ENCODE measurements around the gene PGC.

Gene PGC

DNA sequence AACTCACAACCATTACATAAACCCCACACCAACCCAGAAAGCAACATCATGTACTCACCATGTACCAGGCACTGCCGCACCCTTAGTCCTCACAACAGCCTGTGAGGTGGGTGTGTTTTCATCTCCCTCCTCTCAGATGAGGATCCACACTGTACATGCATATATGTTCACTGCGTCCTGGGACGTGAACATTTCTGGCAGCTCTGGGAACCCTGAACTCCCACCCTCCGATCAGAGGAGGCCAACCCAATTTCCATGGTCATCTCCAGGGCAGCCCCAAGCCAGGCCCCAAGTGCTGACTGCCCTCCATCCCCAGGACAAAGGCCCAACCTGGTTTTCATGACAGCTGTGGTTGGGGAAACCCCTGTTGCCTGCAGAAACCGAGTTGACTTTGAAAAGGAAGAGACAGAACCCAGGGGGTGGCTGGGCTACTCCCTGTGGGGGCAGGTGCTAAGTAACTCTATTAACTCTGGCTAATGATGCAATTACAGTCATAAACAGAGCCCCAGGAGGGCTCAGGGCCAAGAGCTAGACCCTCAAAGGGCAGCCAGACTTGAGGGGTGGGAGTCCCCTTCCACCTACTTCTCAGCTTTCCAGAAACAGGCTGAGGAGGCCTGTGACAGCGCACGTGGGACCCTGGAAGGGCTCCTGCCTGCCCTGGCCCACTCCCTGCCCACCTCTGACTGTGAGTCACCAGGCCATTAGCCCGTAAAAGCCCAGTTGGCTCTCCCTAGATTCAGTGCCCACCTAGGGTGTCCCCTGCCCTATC is 14.4 kb downstream of the PGC start:
- ChIA-PET CTCF (interaction anchor here (1.2 to 18.9 kb wide), 11 partner anchors 10 to 312 kb away, joined by 3 to 264 read pairs (median 13); partner anchors contain the start of genes PGC and TOMM6), POLR2A (interaction anchor here (0.7 to 3.9 kb wide), 4 partner anchors 11 to 39 kb away, joined by 3 to 39 read pairs (median 30); no protein-coding TSS in a partner anchor)
- no peak for TF ChIP-seq CTCF (IDR thresholded peaks at IDR 0.05; ENCODE audit: control extremely low read depth, extremely low read depth, low read depth, missing control alignments)
- peak; percentile 84 for DNase-seq (ENCODE audit: extremely low spot score)

DNA sequence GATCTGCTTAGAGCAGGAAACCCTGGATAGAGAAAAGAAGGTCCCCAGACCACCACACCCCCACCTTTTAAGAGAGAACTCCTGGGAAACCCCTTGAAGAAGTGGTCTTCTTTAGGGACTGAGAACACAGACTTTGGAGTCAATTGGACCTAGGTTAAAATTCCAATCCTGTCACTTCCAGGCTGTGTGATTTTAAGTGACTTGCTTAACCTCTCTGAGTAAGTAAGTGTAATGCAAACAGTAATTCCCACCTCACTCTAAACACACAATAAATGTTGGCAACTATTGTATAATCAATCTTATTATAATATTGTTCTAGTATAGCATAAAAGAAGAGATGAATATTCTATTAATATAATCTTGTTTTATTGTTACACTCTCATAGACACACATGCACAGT is 15.0 kb downstream of the PGC start:
- DNase-seq (ENCODE audit: extremely low spot score) = no peak
- no peak for TF ChIP-seq CTCF (IDR thresholded peaks at IDR 0.05; ENCODE audit: control extremely low read depth, extremely low read depth, low read depth, missing control alignments)
- CTCF ChIA-PET = interaction anchor here (1.3 to 18.9 kb wide), 5 partner anchors 9 to 27 kb away, joined by 3 to 264 read pairs (median 28); partner anchors contain the start of gene PGC
- POLR2A ChIA-PET = interaction anchor here (1.0 to 3.9 kb wide), 3 partner anchors 11 to 26 kb away, joined by 3 to 39 read pairs (median 3); no protein-coding TSS in a partner anchor

DNA sequence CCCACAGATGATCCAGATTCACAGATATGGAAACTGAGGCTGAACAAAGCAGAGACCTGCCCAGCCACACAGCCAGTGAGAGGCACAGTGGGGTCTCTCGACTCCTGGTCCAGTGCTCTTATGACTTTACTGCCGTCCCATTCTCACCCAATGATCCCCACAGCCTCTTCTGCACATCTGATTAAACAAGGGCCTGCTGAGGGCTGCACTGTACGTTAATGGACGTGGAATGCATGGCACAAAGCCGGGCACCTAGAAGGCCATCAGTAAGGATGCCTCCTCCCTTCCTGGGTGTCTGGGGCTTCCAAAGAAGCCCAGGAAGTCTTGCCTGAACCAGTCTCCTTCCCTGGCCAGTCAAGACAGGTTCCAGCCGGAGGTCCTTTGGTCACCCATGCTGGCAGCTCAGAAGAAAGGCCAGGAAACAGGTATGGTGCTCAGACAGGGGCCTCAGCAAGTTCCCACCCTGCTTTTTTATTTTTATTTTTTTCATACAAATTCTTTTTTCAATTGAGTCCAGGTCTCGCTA is 15.6 kb downstream of the PGC start:
- ChIA-PET CTCF (interaction anchor here (6.8 to 18.9 kb wide), 2 partner anchors 17 to 27 kb away, joined by 52 to 264 read pairs; no protein-coding TSS in a partner anchor), POLR2A (interaction anchor here (1.0 to 3.9 kb wide), 3 partner anchors 10 to 26 kb away, joined by 3 to 39 read pairs (median 3); no protein-coding TSS in a partner anchor)
- DNase-seq (ENCODE audit: extremely low spot score) = no peak
- TF ChIP-seq CTCF (IDR thresholded peaks at IDR 0.05; ENCODE audit: control extremely low read depth, extremely low read depth, low read depth, missing control alignments) = no peak

DNA sequence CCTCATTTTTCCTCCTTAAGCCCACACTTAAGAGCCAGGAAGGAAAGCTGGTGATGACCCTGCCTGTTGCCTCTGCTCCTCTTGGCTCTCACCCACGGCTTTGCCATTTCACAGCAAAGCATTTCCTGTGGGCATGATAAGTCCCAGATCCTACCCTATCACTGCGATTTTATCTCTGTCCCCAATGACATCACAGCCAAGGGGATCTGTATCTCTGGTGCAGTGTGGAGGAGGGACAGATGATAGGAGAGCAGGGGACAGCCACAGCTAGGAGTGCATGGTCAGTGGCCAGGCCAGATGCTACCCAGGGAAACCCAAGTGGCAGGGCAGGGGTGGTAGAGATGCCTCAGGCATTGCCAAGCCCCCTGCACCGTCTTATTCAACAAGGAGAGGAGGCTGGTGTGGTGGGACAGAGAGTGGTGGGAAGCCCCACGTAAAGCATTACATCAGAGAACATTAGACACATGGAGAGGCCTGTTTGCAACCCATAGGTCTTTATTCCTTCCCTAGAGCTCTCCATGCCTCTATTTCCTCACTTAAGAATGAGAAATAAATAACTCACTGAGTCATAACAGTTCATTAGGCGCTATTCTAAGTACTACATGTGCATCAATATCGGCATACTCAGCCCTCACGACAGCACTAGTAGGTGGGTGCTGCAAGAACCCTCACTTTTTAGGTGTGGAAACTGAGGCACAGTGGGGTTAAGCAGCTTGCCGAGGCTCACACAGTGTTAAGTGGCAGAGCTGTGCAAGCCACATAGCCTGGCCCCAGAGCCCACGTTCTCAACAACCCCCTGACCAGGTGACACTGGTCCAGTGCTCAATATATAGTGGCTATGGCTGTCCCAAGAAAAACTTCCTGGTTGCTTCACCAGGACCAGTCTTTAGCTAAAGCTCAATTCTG is 16.4 kb downstream of the PGC start:
- no peak for TF ChIP-seq CTCF (IDR thresholded peaks at IDR 0.05; ENCODE audit: control extremely low read depth, extremely low read depth, low read depth, missing control alignments)
- DNase-seq (ENCODE audit: extremely low spot score) = no peak
- ChIA-PET POLR2A (interaction anchor here (1.0 to 1.2 kb wide), 3 partner anchors 17 to 25 kb away, joined by 3 to 5 read pairs (median 3); no protein-coding TSS in a partner anchor), CTCF (interaction anchor here (6.8 to 18.9 kb wide), 2 partner anchors 16 to 26 kb away, joined by 52 to 264 read pairs; no protein-coding TSS in a partner anchor)

- TF ChIP-seq CTCF (IDR thresholded peaks at IDR 0.05; ENCODE audit: control extremely low read depth, extremely low read depth, low read depth, missing control alignments) = no peak
- ChIA-PET CTCF (interaction anchor here (0.6 to 18.9 kb wide), 4 partner anchors 10 to 51 kb away, joined by 3 to 264 read pairs (median 4); partner anchors contain the start of genes FRS3 and PRICKLE4), POLR2A (interaction anchor here (1.1 to 2.0 kb wide), 3 partner anchors 10 to 24 kb away, joined by 3 to 6 read pairs (median 5); no protein-coding TSS in a partner anchor)
- no peak for DNase-seq (ENCODE audit: extremely low spot score)
Measured at GRCh38 chr6:41729624-41730023, 17.6 kb downstream of the PGC start.
